HepG2 (cell line): ENCODE data around the gene RASIP1. TPM values are rescaled to one million over a fixed set of nuclear protein-coding genes. Genes with fewer than 3 reads are reported as not detected.

Experiments
- ATAC-seq: fragments of 200-7000 bp; cut with Tn5 transposase; 3 replicates; pipeline ENCODE4 v1.9.1; 2020; ENCODE audit warnings: mild to moderate bottlenecking, moderate library complexity
- BruUV-seq: library from RNA; stranded (reverse); fragments of 400-500 nt; replicated peaks from 2 replicates; lab custom pipeline; 2021; lab: Mats Ljungman, UMichigan
- CTCF ChIA-PET: fragments of 300-600 bp; formaldehyde crosslinking; extraction: SDS; loops from one replicate; lab custom pipeline; 2021; ENCODE audit warnings: low total read pairs, inconsistent platforms, low intra/inter-chr PET ratio; lab: Yijun Ruan, JAX
- POLR2A ChIA-PET: fragments of 350-600 bp; sonication (Branson Sonifier 250); formaldehyde crosslinking; loops from one replicate; lab custom pipeline; 2020; ENCODE audit warnings: antibody characterized with exemption, inconsistent platforms; lab: Yijun Ruan, JAX
- DNase-seq: peaks from one replicate; pipeline ENCODE4 v3.0.0-alpha.2; 2015; ENCODE audit warnings: low spot score
- FAIRE-seq: peaks from 3 replicates; lab custom pipeline; 2011; peaks lifted over from hg19 to GRCh38; lab: Jason Lieb, UNC
- H2AFZ ChIP-seq: one replicate; pipeline ENCODE4 v1.6.1; 2011; ENCODE audit warnings: low read length, inconsistent platforms
- H3K27ac ChIP-seq: fragments of 300-600 bp; 3 replicates; pipeline ENCODE4 v1.8.0; 2011; ENCODE audit warnings: mixed run types, mild to moderate bottlenecking, mixed read lengths, low read length, inconsistent platforms; ENCODE audit not compliant: insufficient read depth; ENCODE audit errors: extremely low read length
- H3K27me3 ChIP-seq, 2 experiments: fragments of 200-600 bp in 1 of 2; 2 replicates in 1 of 2; 3 replicates in 1 of 2; pipeline versions ENCODE4 v1.6.0 to v1.8.0; 2011; ENCODE audit warnings: low read length in 2 of 2, mild to moderate bottlenecking in 2 of 2, moderate library complexity in 2 of 2, inconsistent platforms in 1 of 2; ENCODE audit not compliant: insufficient read depth in 2 of 2, control insufficient read depth in 1 of 2
- H3K36me3 ChIP-seq, 2 experiments: fragments of 200-600 bp in 1 of 2; replicated peaks in 1 of 2; 2 replicates in 1 of 2; 3 replicates in 1 of 2; pipeline versions ENCODE4 v1.5.1 to v1.8.0; 2011; ENCODE audit warnings: low read length in 2 of 2, inconsistent platforms in 1 of 2; ENCODE audit not compliant: insufficient read depth in 2 of 2, control insufficient read depth in 1 of 2
- H3K4me1 ChIP-seq: 2 replicates; pipeline ENCODE4 v1.5.1; 2012; ENCODE audit warnings: low read length, inconsistent platforms; ENCODE audit not compliant: insufficient read depth
- H3K4me2 ChIP-seq: 2 replicates; pipeline ENCODE4 v1.6.0; 2011; ENCODE audit warnings: low read depth, low read length, inconsistent platforms
- H3K4me3 ChIP-seq, 3 experiments: fragments of 200-600 bp in 1 of 3; sonication (generic), shearing (Covaris generic) in 1 of 3; replicated peaks in 1 of 3; 2 replicates each; pipeline ENCODE4 v1.5.1; 2011 to 2016; ENCODE audit warnings: low read length in 3 of 3, inconsistent platforms in 2 of 3, low read depth in 2 of 3, mild to moderate bottlenecking in 2 of 3, control low read depth in 1 of 3, mixed read lengths in 1 of 3; ENCODE audit not compliant: insufficient read depth in 1 of 3
- H3K79me2 ChIP-seq: one replicate; pipeline ENCODE4 v1.6.1; 2011; ENCODE audit warnings: low read length, inconsistent platforms; ENCODE audit not compliant: insufficient read depth
- H3K9ac ChIP-seq: 2 replicates; pipeline ENCODE4 v1.6.0; 2011; ENCODE audit warnings: mild to moderate bottlenecking, low read depth, low read length, inconsistent platforms; ENCODE audit not compliant: insufficient read depth
- H3K9me3 ChIP-seq: 2 replicates; pipeline ENCODE4 v1.5.1; 2012; ENCODE audit warnings: mild to moderate bottlenecking, low read length
- H4K20me1 ChIP-seq: 2 replicates; pipeline ENCODE4 v1.6.0; 2011; ENCODE audit warnings: inconsistent platforms, mild to moderate bottlenecking, low read length, moderate library complexity; ENCODE audit not compliant: insufficient read depth
- CCDC6 ChIP-seq: sonication (generic); formaldehyde crosslinking; IDR thresholded peaks from 2 replicates; pipeline ENCODE4 v1.8.1; 2022; ENCODE audit warnings: mild to moderate bottlenecking, missing genetic modification reagents, moderate library complexity
- DMTF1 ChIP-seq: sonication (generic); formaldehyde crosslinking; IDR thresholded peaks from 2 replicates; pipeline ENCODE4 v1.4.0; 2020; ENCODE audit warnings: mild to moderate bottlenecking, missing genetic modification reagents
- FOXC1 ChIP-seq: sonication (generic); formaldehyde crosslinking; IDR thresholded peaks from 2 replicates; pipeline ENCODE4 v1.8.0; 2022; ENCODE audit warnings: mild to moderate bottlenecking, missing genetic modification reagents, borderline replicate concordance
- MAZ ChIP-seq, 2 experiments: sonication (generic) in 1 of 2; formaldehyde crosslinking in 1 of 2; IDR thresholded peaks; 2 replicates each; pipeline versions ENCODE4 v1.5.0 to v1.6.1; 2012 to 2020; ENCODE audit warnings: low read depth in 2 of 2, mild to moderate bottlenecking in 2 of 2, borderline replicate concordance in 1 of 2, improper control_type of control experiment in 1 of 2, low read length in 1 of 2, missing genetic modification reagents in 1 of 2, moderate library complexity in 1 of 2
- MTERF4 ChIP-seq: sonication (generic); formaldehyde crosslinking; IDR thresholded peaks from 2 replicates; pipeline ENCODE4 v1.8.0; 2023; ENCODE audit warnings: mild to moderate bottlenecking, missing genetic modification reagents
- MTF2 ChIP-seq: sonication (generic); formaldehyde crosslinking; IDR thresholded peaks from 2 replicates; pipeline ENCODE4 v1.5.0; 2020; ENCODE audit warnings: missing genetic modification reagents, borderline replicate concordance
- SIN3B ChIP-seq: fragments of 150-350 bp; IDR thresholded peaks from 2 replicates; pipeline ENCODE4 v1.6.1; 2014; ENCODE audit warnings: low read length
- SMAD1 ChIP-seq: sonication (generic); formaldehyde crosslinking; IDR thresholded peaks from 2 replicates; pipeline ENCODE4 v1.4.0; 2020; ENCODE audit warnings: missing genetic modification reagents, low read depth, mild to moderate bottlenecking, borderline replicate concordance
- ZNF337 ChIP-seq: sonication (generic); formaldehyde crosslinking; IDR thresholded peaks from 2 replicates; pipeline ENCODE4 v1.5.1; 2020; ENCODE audit warnings: missing genetic modification reagents, low read depth, mild to moderate bottlenecking, borderline replicate concordance
- ZNF563 ChIP-seq: sonication (generic); formaldehyde crosslinking; IDR thresholded peaks from 2 replicates; pipeline ENCODE4 v1.8.0; 2022; ENCODE audit warnings: mild to moderate bottlenecking, moderate library complexity, missing genetic modification reagents
- WGBS: methylation state at CpG from one replicate; pipeline ENCODE4 v1.1.6; 2017; ENCODE audit warnings: low lambda C conversion rate; 5-methylcytosine and 5-hydroxymethylcytosine counted together
- in situ Hi-C: cut with HindIII; loops from 2 replicates; pipeline ENCODE4 v1.10.0; 2017; ENCODE audit warnings: low pct_unique_long_range_greater_than_20kb; ENCODE audit not compliant: extremely low pct_ligation_motif_present
- intact Hi-C: fragments of 100-400 bp; cut with micrococcal nuclease; formaldehyde crosslinking; loops from one replicate; pipeline ENCODE4 v1.10.0; 2022; ENCODE audit not compliant: unreplicated experiment
- polyA plus RNA-seq, 8 experiments: library from polyadenylated mRNA; depleted of rRNA in 3 of 8; stranded (reverse) in 7 of 8; unstranded in 1 of 8; fragments of >200 nt; fragmentation: Illumina TruSeq in 4 of 8; extraction: Trizol in 4 of 8; gene quantifications; 2 replicates each; pipeline versions ENCODE4 v1.2.1 to v1.2.3, GENCODE V29; 2011 to 2016; ENCODE audit warnings: low read depth in 4 of 8, missing spikeins in 1 of 8, mixed read lengths in 1 of 8; ENCODE audit not compliant: insufficient read depth in 1 of 8
- total RNA-seq, 5 experiments: library from RNA; depleted of rRNA; stranded (reverse); fragments of >200 nt; fragmentation: Illumina TruSeq; extraction: Trizol; gene quantifications; 2 replicates each; pipeline ENCODE4 v1.2.3, GENCODE V29; 2016; ENCODE audit warnings: low read depth in 1 of 5
- TF ChIP-seq, protein P1 (sequence below): sonication (generic); formaldehyde crosslinking; IDR thresholded peaks from 2 replicates; pipeline ENCODE4 v1.5.1; 2020; ENCODE audit warnings: missing genetic modification reagents, mild to moderate bottlenecking, borderline replicate concordance
- TF ChIP-seq, protein P2 (sequence below): sonication (generic); formaldehyde crosslinking; IDR thresholded peaks from 2 replicates; pipeline ENCODE4 v1.9.0; 2022; ENCODE audit warnings: low read depth, missing genetic modification reagents

Gene RASIP1
- total and polyA plus RNA-seq, 2 of the 13 experiments (the other 11 are each of a cell fraction or from before 2014, with no cell fraction given): 0.44 to 0.58 TPM

DNA sequence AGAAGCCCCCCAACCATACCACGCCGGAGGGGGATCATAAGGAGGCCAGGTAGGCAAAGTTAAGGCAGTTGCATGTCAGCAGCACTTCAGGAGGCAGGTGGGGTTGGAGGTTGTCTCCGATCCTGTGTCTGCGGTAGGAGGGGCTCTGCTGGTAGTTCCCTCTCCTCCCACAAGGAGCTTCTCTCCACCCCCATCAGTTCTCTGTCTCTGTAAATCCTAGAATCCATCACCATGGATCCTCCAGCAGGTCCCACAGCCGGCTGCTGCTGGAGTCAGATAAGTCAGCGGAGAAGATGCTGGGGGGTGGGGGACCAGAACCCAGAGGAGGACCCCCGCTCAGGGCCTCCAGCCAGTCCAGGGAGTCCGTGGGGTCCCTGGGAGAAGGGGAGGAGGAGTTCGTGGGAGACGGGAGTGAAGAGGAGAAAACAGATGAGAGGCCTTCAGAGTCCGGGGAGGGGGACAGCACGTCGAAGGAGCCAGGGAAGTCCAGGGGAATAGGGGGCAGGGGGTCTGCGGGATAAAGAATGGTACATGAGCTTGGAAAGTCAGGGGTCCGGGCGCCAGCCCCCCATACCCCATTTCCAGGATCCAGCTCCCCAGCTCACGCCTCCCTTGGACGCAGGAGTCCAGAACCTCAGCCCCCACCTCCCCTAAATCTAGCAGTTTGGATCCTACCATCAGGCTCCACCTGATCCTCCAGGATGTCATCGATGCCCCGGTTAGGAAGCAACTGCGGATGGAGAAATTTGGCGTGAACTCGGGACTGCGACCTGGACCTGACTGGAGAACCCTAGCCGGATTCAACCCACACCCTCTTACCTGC is 27.2 kb downstream of the RASIP1 start:
- H3K79me2 ChIP-seq: peaks cover 5% of the 10 kb centered on the region
- intact Hi-C loops: loop anchor here (5.0 kb wide), 1 partner anchor 36 kb away; no protein-coding TSS in a partner anchor
- POLR2A ChIA-PET: interaction anchor here (0.6 to 6.3 kb wide), 5 partner anchors 25 to 159 kb away, joined by 3 to 40 read pairs (median 3); partner anchors contain the start of genes CA11 and PPP1R15A
- 50% methylated on average over 20 of the region's 25 CpGs for WGBS
- TF ChIP-seq DMTF1 (CRISPR knock-in tag): no peak
- TF ChIP-seq MTF2 (CRISPR knock-in tag): no peak
- no peak for TF ChIP-seq ZNF563 (CRISPR knock-in tag)
- TF ChIP-seq MAZ (IDR thresholded peaks at IDR 0.05; ENCODE audit: borderline replicate concordance, low read depth, low read length): no peak
- TF ChIP-seq MAZ (CRISPR knock-in tag; IDR thresholded peaks at IDR 0.05; ENCODE audit: low read depth): no peak
- TF ChIP-seq MTERF4 (CRISPR knock-in tag): 0 out of 2 replicates have a peak, but pooled peaks have one; percentile 36
- TF ChIP-seq CCDC6: no peak
- no peak for TF ChIP-seq ZNF337 (CRISPR knock-in tag)
- TF ChIP-seq SIN3B: no peak
- TF ChIP-seq SMAD1: 0 out of 2 replicates have a peak, but pooled peaks have one; percentile 17
- 0 out of 2 replicates have a peak, but pooled peaks have one; percentile 21 for TF ChIP-seq FOXC1 (CRISPR knock-in tag)
- TF ChIP-seq, protein P1, sequence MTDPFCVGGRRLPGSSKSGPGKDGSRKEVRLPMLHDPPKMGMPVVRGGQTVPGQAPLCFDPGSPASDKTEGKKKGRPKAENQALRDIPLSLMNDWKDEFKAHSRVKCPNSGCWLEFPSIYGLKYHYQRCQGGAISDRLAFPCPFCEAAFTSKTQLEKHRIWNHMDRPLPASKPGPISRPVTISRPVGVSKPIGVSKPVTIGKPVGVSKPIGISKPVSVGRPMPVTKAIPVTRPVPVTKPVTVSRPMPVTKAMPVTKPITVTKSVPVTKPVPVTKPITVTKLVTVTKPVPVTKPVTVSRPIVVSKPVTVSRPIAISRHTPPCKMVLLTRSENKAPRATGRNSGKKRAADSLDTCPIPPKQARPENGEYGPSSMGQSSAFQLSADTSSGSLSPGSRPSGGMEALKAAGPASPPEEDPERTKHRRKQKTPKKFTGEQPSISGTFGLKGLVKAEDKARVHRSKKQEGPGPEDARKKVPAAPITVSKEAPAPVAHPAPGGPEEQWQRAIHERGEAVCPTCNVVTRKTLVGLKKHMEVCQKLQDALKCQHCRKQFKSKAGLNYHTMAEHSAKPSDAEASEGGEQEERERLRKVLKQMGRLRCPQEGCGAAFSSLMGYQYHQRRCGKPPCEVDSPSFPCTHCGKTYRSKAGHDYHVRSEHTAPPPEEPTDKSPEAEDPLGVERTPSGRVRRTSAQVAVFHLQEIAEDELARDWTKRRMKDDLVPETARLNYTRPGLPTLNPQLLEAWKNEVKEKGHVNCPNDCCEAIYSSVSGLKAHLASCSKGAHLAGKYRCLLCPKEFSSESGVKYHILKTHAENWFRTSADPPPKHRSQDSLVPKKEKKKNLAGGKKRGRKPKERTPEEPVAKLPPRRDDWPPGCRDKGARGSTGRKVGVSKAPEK (CRISPR knock-in tag): 0 out of 2 replicates have a peak, but pooled peaks have one; percentile 25
- TF ChIP-seq, protein P2, sequence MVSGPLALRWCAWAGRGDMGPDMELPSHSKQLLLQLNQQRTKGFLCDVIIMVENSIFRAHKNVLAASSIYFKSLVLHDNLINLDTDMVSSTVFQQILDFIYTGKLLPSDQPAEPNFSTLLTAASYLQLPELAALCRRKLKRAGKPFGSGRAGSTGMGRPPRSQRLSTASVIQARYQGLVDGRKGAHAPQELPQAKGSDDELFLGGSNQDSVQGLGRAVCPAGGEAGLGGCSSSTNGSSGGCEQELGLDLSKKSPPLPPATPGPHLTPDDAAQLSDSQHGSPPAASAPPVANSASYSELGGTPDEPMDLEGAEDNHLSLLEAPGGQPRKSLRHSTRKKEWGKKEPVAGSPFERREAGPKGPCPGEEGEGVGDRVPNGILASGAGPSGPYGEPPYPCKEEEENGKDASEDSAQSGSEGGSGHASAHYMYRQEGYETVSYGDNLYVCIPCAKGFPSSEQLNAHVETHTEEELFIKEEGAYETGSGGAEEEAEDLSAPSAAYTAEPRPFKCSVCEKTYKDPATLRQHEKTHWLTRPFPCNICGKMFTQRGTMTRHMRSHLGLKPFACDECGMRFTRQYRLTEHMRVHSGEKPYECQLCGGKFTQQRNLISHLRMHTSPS: no peak
- H3K4me1 ChIP-seq: peaks cover 41% of the 10 kb centered on the region
- no peaks in the 10 kb centered on the region for H4K20me1 ChIP-seq
- H2AFZ ChIP-seq: no peak overlapping the region
- ATAC-seq (peak; percentile 15; the same call in 2 of the 3 replicates), FAIRE-seq (peak; percentile 15), DNase-seq (no peak)
- in situ Hi-C loops: no loop called here
- BruUV-seq: TSS peak; percentile 13
- H3K27me3 ChIP-seq: no peaks in the 10 kb centered on the region
- H3K36me3 ChIP-seq: no peaks in the 10 kb centered on the region
- H3K9me3 ChIP-seq: peaks cover 4% of the 10 kb centered on the region; the same call in 1 of the 2 replicates
- peak overlapping the region; percentile 87 for H3K4me2 ChIP-seq
- H3K9ac ChIP-seq: peak overlapping the region; percentile 63
- peak overlapping the region; percentile 46 for H3K27ac ChIP-seq
- H3K4me3 ChIP-seq: peak overlapping the region; percentile 81 to 94 (median 89)
- CTCF ChIA-PET: interaction anchor here (3.1 kb wide), 1 partner anchor 26 kb away, joined by 11 read pairs; no protein-coding TSS in a partner anchor
